H9 (cell line): Measurements from ENCODE around the gene JMJD1C. TPM values are rescaled to one million over a fixed set of nuclear protein-coding genes. Genes with fewer than 3 reads are reported as not detected.

ENCODE experiments used
- DNase-seq: peaks from one replicate; pipeline ENCODE4 v3.0.0-alpha.2; 2017
- H2AFZ ChIP-seq: one replicate; pipeline ENCODE4 v1.6.1; 2013; ENCODE audit warnings: mild to moderate bottlenecking, low read length, control low read depth, moderate library complexity
- H2AK5ac ChIP-seq: 2 replicates; pipeline ENCODE4 v1.6.1; 2013; ENCODE audit warnings: low read length, control low read depth, mixed read lengths; ENCODE audit not compliant: insufficient read length
- H2BK120ac ChIP-seq: one replicate; pipeline ENCODE4 v1.6.1; 2013; ENCODE audit warnings: low read depth, mild to moderate bottlenecking, low read length, control low read depth, inconsistent platforms; ENCODE audit not compliant: poor library complexity, severe bottlenecking
- H2BK12ac ChIP-seq: 2 replicates; pipeline ENCODE4 v1.6.1; 2013; ENCODE audit warnings: low read length, control low read depth, mixed read lengths, low read depth; ENCODE audit not compliant: insufficient read length
- H2BK15ac ChIP-seq: 2 replicates; pipeline ENCODE4 v1.6.1; 2013; ENCODE audit warnings: low read depth, low read length, control low read depth
- H2BK20ac ChIP-seq: one replicate; pipeline ENCODE4 v1.6.1; 2013; ENCODE audit warnings: low read depth, mild to moderate bottlenecking, low read length, control low read depth, inconsistent platforms; ENCODE audit not compliant: poor library complexity, severe bottlenecking
- H2BK5ac ChIP-seq: 2 replicates; pipeline ENCODE4 v1.6.1; 2013; ENCODE audit warnings: low read length, control low read depth, mixed read lengths; ENCODE audit not compliant: insufficient read length
- H3K14ac ChIP-seq: 2 replicates; pipeline ENCODE4 v1.6.1; 2013; ENCODE audit warnings: low read length, control low read depth; ENCODE audit not compliant: insufficient read depth
- H3K18ac ChIP-seq: 2 replicates; pipeline ENCODE4 v1.6.1; 2013; ENCODE audit warnings: low read depth, mild to moderate bottlenecking, mixed read lengths, low read length, control low read depth; ENCODE audit not compliant: insufficient read length
- H3K23ac ChIP-seq: 2 replicates; pipeline ENCODE4 v1.6.1; 2013; ENCODE audit warnings: low read length, control low read depth, mixed read lengths, low read depth; ENCODE audit not compliant: insufficient read length
- H3K23me2 ChIP-seq: 2 replicates; pipeline ENCODE4 v1.6.1; 2013; ENCODE audit warnings: low read depth, mild to moderate bottlenecking, mixed read lengths, low read length, control low read depth; ENCODE audit not compliant: insufficient read length, poor library complexity, severe bottlenecking
- H3K27ac ChIP-seq: 2 replicates; pipeline ENCODE4 v1.5.1; 2013; ENCODE audit warnings: low read length, control low read depth, mixed read lengths, low read depth; ENCODE audit not compliant: insufficient read length
- H3K27me3 ChIP-seq: 2 replicates; pipeline ENCODE4 v1.6.1; 2013; ENCODE audit warnings: low read length, control low read depth, inconsistent platforms; ENCODE audit not compliant: insufficient read depth
- H3K4ac ChIP-seq: 2 replicates; pipeline ENCODE4 v1.6.1; 2013; ENCODE audit warnings: low read depth, mild to moderate bottlenecking, control low read depth, inconsistent platforms, low read length, moderate library complexity
- H3K4me1 ChIP-seq: 2 replicates; pipeline ENCODE4 v1.6.1; 2013; ENCODE audit warnings: low read length, control low read depth, inconsistent platforms; ENCODE audit not compliant: insufficient read depth
- H3K4me2 ChIP-seq: 2 replicates; pipeline ENCODE4 v1.6.1; 2013; ENCODE audit warnings: low read length, control low read depth, mixed read lengths; ENCODE audit not compliant: insufficient read length, insufficient read depth
- H3K56ac ChIP-seq: 2 replicates; pipeline ENCODE4 v1.6.1; 2013; ENCODE audit warnings: low read depth, mild to moderate bottlenecking, mixed read lengths, low read length, control low read depth; ENCODE audit not compliant: insufficient read length
- H3K79me1 ChIP-seq: 2 replicates; pipeline ENCODE4 v1.6.1; 2013; ENCODE audit warnings: low read depth, mild to moderate bottlenecking, moderate library complexity, low read length, control low read depth, inconsistent platforms; ENCODE audit not compliant: insufficient read depth, poor library complexity, severe bottlenecking
- H3K79me2 ChIP-seq: 2 replicates; pipeline ENCODE4 v1.6.1; 2013; ENCODE audit warnings: low read length, control low read depth, inconsistent platforms; ENCODE audit not compliant: insufficient read depth
- H3K9ac ChIP-seq: 2 replicates; pipeline ENCODE4 v1.6.1; 2013; ENCODE audit warnings: low read length, control low read depth, mixed read lengths; ENCODE audit not compliant: insufficient read length; ENCODE audit errors: extremely low read depth
- H3K9me3 ChIP-seq: one replicate; pipeline ENCODE4 v1.6.1; 2013; ENCODE audit warnings: low read depth, low read length, inconsistent platforms; ENCODE audit not compliant: control insufficient read depth
- H3T11ph ChIP-seq: one replicate; pipeline ENCODE4 v1.6.1; 2013; ENCODE audit warnings: mild to moderate bottlenecking, low read length, control low read depth, inconsistent platforms
- H4K20me1 ChIP-seq: one replicate; pipeline ENCODE4 v1.6.1; 2013; ENCODE audit not compliant: control insufficient read depth, insufficient read length, insufficient read depth
- H4K5ac ChIP-seq: 2 replicates; pipeline ENCODE4 v1.6.1; 2013; ENCODE audit warnings: low read depth, mild to moderate bottlenecking, mixed read lengths, low read length, control low read depth; ENCODE audit not compliant: insufficient read length
- H4K8ac ChIP-seq: replicated peaks from 2 replicates; pipeline ENCODE4 v1.6.1; 2013; ENCODE audit warnings: low read length, control low read depth, mixed read lengths, low read depth; ENCODE audit not compliant: insufficient read length
- H4K91ac ChIP-seq: 2 replicates; pipeline ENCODE4 v1.6.1; 2013; ENCODE audit warnings: low read depth, mild to moderate bottlenecking, moderate library complexity, mixed read lengths, low read length, control low read depth; ENCODE audit not compliant: insufficient read length
- H3K27ac Mint-ChIP-seq, 3 experiments: 2 replicates in 2 of 3; 3 replicates in 1 of 3; pipeline ENCODE4 v1.8.0; 2020 to 2021; ENCODE audit warnings: mixed read lengths in 3 of 3, mild to moderate bottlenecking in 1 of 3, moderate library complexity in 1 of 3
- H3K27me3 Mint-ChIP-seq: 2 replicates; pipeline ENCODE4 v1.8.0; 2021; ENCODE audit warnings: low read depth, mild to moderate bottlenecking, moderate library complexity, mixed read lengths
- H3K36me3 Mint-ChIP-seq, 3 experiments: 2 replicates in 2 of 3; 3 replicates in 1 of 3; pipeline ENCODE4 v1.8.0; 2020 to 2021; ENCODE audit warnings: low read depth in 3 of 3, mixed read lengths in 3 of 3; ENCODE audit not compliant: insufficient read depth in 1 of 3
- H3K4me1 Mint-ChIP-seq, 2 experiments: 2 replicates each; pipeline ENCODE4 v1.8.0; 2020; ENCODE audit warnings: mixed read lengths in 2 of 2
- H3K4me3 Mint-ChIP-seq, 2 experiments: 2 replicates in 1 of 2; 3 replicates in 1 of 2; pipeline ENCODE4 v1.8.0; 2020 to 2021; ENCODE audit warnings: mild to moderate bottlenecking in 2 of 2, mixed read lengths in 2 of 2, moderate library complexity in 1 of 2
- H3K9me3 Mint-ChIP-seq, 2 experiments: 2 replicates in 1 of 2; 3 replicates in 1 of 2; pipeline ENCODE4 v1.8.0; 2020; ENCODE audit warnings: mild to moderate bottlenecking in 2 of 2, mixed read lengths in 2 of 2, moderate library complexity in 1 of 2
- CTCF ChIP-seq: fragments of 200-600 bp; sonication (generic); conservative IDR thresholded peaks from 3 replicates; pipeline ENCODE4 v1.8.0; 2021; ENCODE audit warnings: antibody characterized with exemption, mild to moderate bottlenecking
- WGBS: extraction: QIAGEN DNeasy Blood & Tissue Kit; methylation state at CpG from one replicate; pipeline ENCODE4 v1.1.7; 2013; ENCODE audit warnings: missing lambda C conversion rate, low lambda C conversion rate, mixed read lengths; ENCODE audit not compliant: insufficient read length; ENCODE audit errors: extremely low coverage; 5-methylcytosine and 5-hydroxymethylcytosine counted together
- total RNA-seq: library from RNA; stranded (reverse); gene quantifications from 2 replicates; pipeline ENCODE4 v1.2.1, GENCODE V29; 2021

The JMJD1C gene
- total RNA-seq, 1 experiment from 2014 or later = 200 TPM

- no peak overlapping the region for H3K4ac ChIP-seq
- H3K79me1 ChIP-seq = no peaks in the 10 kb centered on the region
- peak overlapping the region; percentile 59 for H3K4me2 ChIP-seq
- peaks cover 5% of the 10 kb centered on the region; the same call in 1 of the 2 replicates for H3K79me2 ChIP-seq
- no peaks in the 10 kb centered on the region; the same call in 1 of the 2 replicates for H3K27me3 Mint-ChIP-seq
- no peaks in the 10 kb centered on the region for H3K9me3 ChIP-seq
- H3K27ac ChIP-seq = no peak overlapping the region
- no peak overlapping the region for H3K14ac ChIP-seq
- no peak overlapping the region for H2BK120ac ChIP-seq
- H2AK5ac ChIP-seq = no peak overlapping the region
- peaks cover 26 to 31% of the 10 kb centered on the region in 2 experiments for H3K4me1 Mint-ChIP-seq
- no peak overlapping the region for H2BK5ac ChIP-seq
- no peak overlapping the region for H4K5ac ChIP-seq
- H3K18ac ChIP-seq = no peak overlapping the region
- no peak overlapping the region for H2BK12ac ChIP-seq
- no peak overlapping the region for H3K23ac ChIP-seq
- peak overlapping the region; percentile 88 to 98 (median 97) for H3K27ac Mint-ChIP-seq
- WGBS = 100% methylated on average over 1 of the region's 27 CpGs
- no peak overlapping the region for H2BK15ac ChIP-seq
- peaks cover 0 to 7% (median 0%) of the 10 kb centered on the region in 3 experiments; a peak in 5 of 7 replicates for H3K36me3 Mint-ChIP-seq
- peak overlapping the region; percentile 69 for H3K9ac ChIP-seq
- H2BK20ac ChIP-seq = no peak overlapping the region
- peak; percentile 62 for DNase-seq
- peaks cover 3% of the 10 kb centered on the region for H4K20me1 ChIP-seq
- no peaks in the 10 kb centered on the region for H3K4me1 ChIP-seq
- H2AFZ ChIP-seq = no peak overlapping the region
- H4K8ac ChIP-seq = no peak overlapping the region
- peaks cover 4% of the 10 kb centered on the region for H3K23me2 ChIP-seq
- no peak overlapping the region for H3K56ac ChIP-seq
- H3T11ph ChIP-seq = no peak overlapping the region
- H3K9me3 Mint-ChIP-seq = peaks cover 5 to 8% of the 10 kb centered on the region in 2 experiments; a peak in 3 of 5 replicates
- H3K27me3 ChIP-seq = no peaks in the 10 kb centered on the region
- TF ChIP-seq CTCF = no peak
- H4K91ac ChIP-seq = no peak overlapping the region
- H3K4me3 Mint-ChIP-seq = peak overlapping the region; percentile 96 to 98
These were observed 563 bp upstream of the JMJD1C start for GRCh38 chr10:63466144-63466935.
